Brain microvascular endothelial cell (primary cell): ENCODE data around the gene TRAPPC12.
A peak's percentile ranks its signal among the peaks of the same experiment; 100 is the strongest.
"Not testable (repeated sequence)": the region's sequence is repeated elsewhere in the genome, so short reads cannot be mapped to it uniquely, and the experiment has no call there.

Experiments
- DNase-seq: peaks from one replicate; pipeline ENCODE4 v3.0.0-alpha.2; 2020
- H3K27ac ChIP-seq: fragments of 250-450 bp; sonication (Bioruptor Pico); 2 replicates; pipeline ENCODE4 v1.5.1; 2020; ENCODE audit warnings: mild to moderate bottlenecking, moderate library complexity
- H3K27me3 ChIP-seq: fragments of 250-450 bp; sonication (Bioruptor Pico); replicated peaks from 2 replicates; pipeline ENCODE4 v1.5.1; 2020; ENCODE audit warnings: mild to moderate bottlenecking
- H3K36me3 ChIP-seq: fragments of 250-450 bp; sonication (Bioruptor Pico); replicated peaks from 2 replicates; pipeline ENCODE4 v1.5.1; 2020; ENCODE audit warnings: mild to moderate bottlenecking
- H3K4me3 ChIP-seq: 2 replicates; pipeline ENCODE4 v1.5.1; 2011; ENCODE audit warnings: low read depth, mild to moderate bottlenecking, control low read depth, low read length, moderate library complexity
- in situ Hi-C: cut with HindIII; loops from 2 replicates; pipeline ENCODE4 v1.10.0; 2017; ENCODE audit warnings: low sequenced_read_pairs, low pct_ligation_motif_present
- TF ChIP-seq, protein P1 (sequence below): IDR thresholded peaks from 2 replicates; pipeline ENCODE4 v1.5.1; 2011; ENCODE audit warnings: low read depth, mild to moderate bottlenecking, moderate library complexity, low read length, control low read depth, inconsistent platforms; ENCODE audit errors: missing control alignments

TRAPPC12 gene

DNA sequence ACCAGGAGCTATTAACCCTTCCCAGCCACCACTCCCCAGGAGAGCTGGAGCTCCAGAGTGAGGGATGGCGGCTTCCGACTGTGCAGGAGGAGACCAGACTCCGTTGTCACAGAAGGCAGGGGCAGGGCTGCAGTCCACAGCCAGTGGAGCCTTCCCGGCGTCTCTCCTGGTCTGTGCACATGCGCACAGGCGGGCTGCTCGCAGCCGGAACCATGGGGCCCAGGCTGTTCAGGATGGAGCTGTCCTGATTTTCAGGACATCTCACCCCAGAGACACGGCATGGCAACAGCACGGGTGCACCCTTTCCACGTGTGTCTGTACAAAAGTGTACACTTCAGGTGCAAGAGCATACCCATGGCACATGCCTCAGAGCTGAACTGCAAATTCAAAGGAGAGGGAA is 30.7 kb upstream of the TRAPPC12 start:
- peaks cover 6% of the 10 kb centered on the region for H3K36me3 ChIP-seq
- in situ Hi-C loops = no loop called here
- no peak for DNase-seq
- no peaks in the 10 kb centered on the region for H3K27me3 ChIP-seq
- no peak overlapping the region for H3K27ac ChIP-seq
- H3K4me3 ChIP-seq = no peak overlapping the region
- TF ChIP-seq, protein P1, sequence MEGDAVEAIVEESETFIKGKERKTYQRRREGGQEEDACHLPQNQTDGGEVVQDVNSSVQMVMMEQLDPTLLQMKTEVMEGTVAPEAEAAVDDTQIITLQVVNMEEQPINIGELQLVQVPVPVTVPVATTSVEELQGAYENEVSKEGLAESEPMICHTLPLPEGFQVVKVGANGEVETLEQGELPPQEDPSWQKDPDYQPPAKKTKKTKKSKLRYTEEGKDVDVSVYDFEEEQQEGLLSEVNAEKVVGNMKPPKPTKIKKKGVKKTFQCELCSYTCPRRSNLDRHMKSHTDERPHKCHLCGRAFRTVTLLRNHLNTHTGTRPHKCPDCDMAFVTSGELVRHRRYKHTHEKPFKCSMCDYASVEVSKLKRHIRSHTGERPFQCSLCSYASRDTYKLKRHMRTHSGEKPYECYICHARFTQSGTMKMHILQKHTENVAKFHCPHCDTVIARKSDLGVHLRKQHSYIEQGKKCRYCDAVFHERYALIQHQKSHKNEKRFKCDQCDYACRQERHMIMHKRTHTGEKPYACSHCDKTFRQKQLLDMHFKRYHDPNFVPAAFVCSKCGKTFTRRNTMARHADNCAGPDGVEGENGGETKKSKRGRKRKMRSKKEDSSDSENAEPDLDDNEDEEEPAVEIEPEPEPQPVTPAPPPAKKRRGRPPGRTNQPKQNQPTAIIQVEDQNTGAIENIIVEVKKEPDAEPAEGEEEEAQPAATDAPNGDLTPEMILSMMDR = no peak

DNA sequence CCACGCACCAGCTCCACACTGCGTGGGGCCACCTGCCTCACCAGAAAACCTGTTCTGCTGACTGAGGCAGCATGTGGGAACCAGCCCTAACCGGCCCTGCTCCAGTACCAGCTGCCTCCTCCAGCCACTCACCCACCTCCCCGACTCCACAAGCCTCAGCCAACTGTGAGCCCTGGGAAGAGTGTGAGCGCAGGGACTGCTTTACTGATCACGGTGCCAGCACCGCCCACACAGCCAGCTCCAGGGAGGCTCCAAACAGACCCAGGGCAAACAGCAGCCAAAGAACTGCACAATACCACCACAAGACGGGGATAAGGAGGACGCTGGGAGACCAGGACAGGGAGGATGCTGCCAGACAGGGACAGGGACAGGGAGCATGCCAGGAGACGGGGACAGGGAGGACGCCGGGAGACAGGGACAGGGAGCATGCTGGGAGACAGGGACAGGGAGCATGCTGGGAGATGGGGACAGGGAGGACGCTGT is 30.2 kb upstream of the TRAPPC12 start:
- H3K27me3 ChIP-seq = no peaks in the 10 kb centered on the region
- no peak overlapping the region for H3K4me3 ChIP-seq
- in situ Hi-C loops = no loop called here
- no peak overlapping the region for H3K27ac ChIP-seq
- H3K36me3 ChIP-seq = peaks cover 6% of the 10 kb centered on the region
- peak; percentile 3 for DNase-seq
- TF ChIP-seq, protein P1 = no peak

DNA sequence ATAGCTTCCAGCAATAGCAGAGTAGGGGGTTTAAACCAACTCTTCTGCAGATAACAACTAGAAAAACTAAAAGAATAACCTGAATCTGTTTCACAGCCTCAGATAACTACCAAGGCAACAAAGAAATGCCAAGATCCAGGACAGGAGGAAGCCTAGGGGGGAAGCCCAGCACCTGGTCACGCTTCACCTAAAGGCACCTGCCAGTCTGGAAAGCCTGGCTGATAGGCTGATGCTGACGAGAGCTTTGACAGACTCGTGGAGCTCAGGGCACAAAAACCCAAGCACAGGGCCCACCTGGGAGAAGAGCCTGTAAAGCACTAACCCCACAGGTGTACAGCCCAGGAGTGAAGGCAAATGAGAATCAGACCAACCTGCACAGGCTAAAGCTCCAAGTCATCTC is 24.5 kb upstream of the TRAPPC12 start:
- Histone ChIP-seq H3K36me3 (peaks cover 6% of the 10 kb centered on the region), H3K27me3 (no peaks in the 10 kb centered on the region), H3K27ac (no peak overlapping the region), H3K4me3 (no peak overlapping the region)
- TF ChIP-seq, protein P1 = no peak
- DNase-seq = no peak
- in situ Hi-C loops = no loop called here

DNA sequence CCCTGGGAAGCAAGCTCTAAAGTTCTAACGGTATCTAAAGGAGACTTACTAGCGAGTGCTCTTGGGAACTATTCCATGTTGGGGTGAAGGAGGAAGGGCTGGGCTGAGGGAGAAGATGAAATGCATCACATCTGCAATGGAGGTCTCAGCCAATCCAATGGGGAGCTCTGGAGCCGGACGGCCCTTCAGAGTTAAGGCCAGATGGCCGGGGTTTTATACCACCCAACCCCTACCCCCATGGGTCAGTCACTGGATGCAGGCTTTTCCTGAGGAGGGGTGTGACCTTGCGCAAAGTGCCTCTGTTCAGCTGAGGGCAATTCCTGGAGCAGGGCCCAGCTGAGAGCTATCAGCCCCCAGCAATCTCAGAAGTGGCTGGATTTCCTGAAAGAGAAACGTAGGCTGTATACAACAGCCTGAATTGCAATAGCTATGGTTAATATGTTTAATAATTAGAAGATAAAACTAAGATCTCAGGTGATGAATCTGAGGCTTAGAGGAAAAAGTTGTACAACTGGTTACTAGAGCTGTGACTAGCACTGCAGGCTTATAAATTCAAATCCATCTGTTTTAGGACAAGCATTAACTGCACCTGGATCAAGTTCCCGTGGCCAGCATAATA is 23.4 kb upstream of the TRAPPC12 start:
- no peak overlapping the region for H3K4me3 ChIP-seq
- in situ Hi-C loops = no loop called here
- TF ChIP-seq, protein P1 = no peak
- DNase-seq = no peak
- peaks cover 6% of the 10 kb centered on the region for H3K36me3 ChIP-seq
- no peak overlapping the region for H3K27ac ChIP-seq
- no peaks in the 10 kb centered on the region for H3K27me3 ChIP-seq

DNA sequence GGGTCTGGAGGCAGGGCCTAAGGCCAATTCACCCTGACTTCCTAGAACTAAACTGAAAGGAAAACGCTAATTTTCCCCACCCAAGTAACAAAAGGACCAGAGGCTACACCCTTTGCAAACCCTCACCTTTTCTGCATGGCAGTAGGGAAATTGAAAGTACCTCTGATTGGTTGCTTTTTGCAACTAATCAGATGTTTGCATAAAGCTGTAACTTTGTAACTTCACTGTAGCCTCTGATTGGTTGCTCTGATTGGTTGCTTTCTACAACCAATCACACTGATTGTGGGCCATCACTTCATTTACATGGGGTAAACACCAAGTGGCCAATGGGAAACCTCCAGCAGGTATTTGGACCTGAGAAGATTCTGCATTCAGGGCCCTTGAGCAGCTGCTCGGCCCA is 22.7 kb upstream of the TRAPPC12 start:
- Histone ChIP-seq H3K27ac (no peak overlapping the region), H3K4me3 (no peak overlapping the region), H3K27me3 (no peaks in the 10 kb centered on the region), H3K36me3 (peaks cover 6% of the 10 kb centered on the region)
- TF ChIP-seq, protein P1 = no peak
- in situ Hi-C loops = no loop called here
- no peak for DNase-seq

DNA sequence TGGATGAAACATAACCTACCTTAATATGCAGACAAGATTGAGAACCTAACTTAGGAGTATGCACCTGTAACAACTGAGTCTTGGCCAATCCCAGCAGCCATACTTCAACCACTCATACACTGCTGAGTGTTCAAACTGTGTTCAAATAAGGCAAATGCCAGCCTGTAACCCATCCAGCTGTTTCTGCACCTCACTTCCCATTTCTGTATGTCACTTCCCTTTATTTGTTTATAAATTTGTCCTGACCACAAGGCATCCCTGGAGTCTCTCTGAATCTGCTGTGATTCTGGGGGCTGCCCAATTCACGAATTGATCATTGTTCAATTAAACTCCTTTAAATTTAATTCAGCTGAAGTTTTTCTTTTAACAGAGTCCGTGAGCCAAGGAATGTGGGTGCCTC is 22.0 kb upstream of the TRAPPC12 start:
- DNase-seq, H3K27ac ChIP-seq, H3K36me3 ChIP-seq, in situ Hi-C loops, H3K4me3 ChIP-seq, H3K27me3 ChIP-seq: not testable (repeated sequence)
